ENCODE results near the gene CD22. TPM values are rescaled to one million over a fixed set of nuclear protein-coding genes. Genes with fewer than 3 reads are reported as not detected.

Gene CD22
- polyA plus RNA-seq, 1 donor from 2014 or later = not detected

- H2AFZ ChIP-seq (ENCODE audit: low read depth, low read length) = no peak overlapping the region
- H3K27me3 ChIP-seq (ENCODE audit: insufficient read depth, low read depth, low read length) = no peaks in the 10 kb centered on the region
- TF ChIP-seq EP300 (conservative IDR thresholded peaks at IDR 0.05; ENCODE audit: poor library complexity, severe bottlenecking) (no peak), TAF1 (IDR thresholded peaks at IDR 0.05; ENCODE audit: low read depth) (no peak), POLR2AphosphoS5 (IDR thresholded peaks at IDR 0.05) (no peak), RAD21 (conservative IDR thresholded peaks at IDR 0.05) (no peak), REST (IDR thresholded peaks at IDR 0.05; ENCODE audit: borderline replicate concordance) (no peak), EZH2 (IDR thresholded peaks at IDR 0.05; ENCODE audit: borderline replicate concordance, insufficient read depth, low read length, poor library complexity, severe bottlenecking) (no peak), MXI1 (conservative IDR thresholded peaks at IDR 0.05; ENCODE audit: poor library complexity, severe bottlenecking) (no peak), CTCF (IDR thresholded peaks at IDR 0.05; ENCODE audit: poor library complexity, severe bottlenecking) (no peak), SMC3 (conservative IDR thresholded peaks at IDR 0.05; ENCODE audit: poor library complexity) (no peak)
- H3K36me3 ChIP-seq (ENCODE audit: insufficient read depth, low read length) = no peaks in the 10 kb centered on the region
- no peaks in the 10 kb centered on the region for H3K9me2 ChIP-seq (ENCODE audit: insufficient read depth, low read length)
- H3K9ac ChIP-seq (ENCODE audit: low read length) = no peak overlapping the region
- H3K4me2 ChIP-seq (ENCODE audit: low read length) = no peak overlapping the region
- H3F3A ChIP-seq (ENCODE audit: insufficient read depth, low read length, poor library complexity, severe bottlenecking) = no peaks in the 10 kb centered on the region
- H4K20me1 ChIP-seq (ENCODE audit: insufficient read depth) = no peaks in the 10 kb centered on the region
- no peak overlapping the region for H3K27ac ChIP-seq (ENCODE audit: low read length)
- no peak overlapping the region for H3K4me3 ChIP-seq (ENCODE audit: low read length)
- no peaks in the 10 kb centered on the region for H3K79me2 ChIP-seq (replicated peaks; ENCODE audit: insufficient read depth, low read length)
- no peaks in the 10 kb centered on the region for H3K9me3 ChIP-seq (ENCODE audit: low read length)
Observed at GRCh38 chr19:35292421-35293362, 36.3 kb upstream of the CD22 start.

GRCh38 chr19:35293363-35293739 lies 35.6 kb upstream of the CD22 start:
- no peak overlapping the region for H3K9ac ChIP-seq (ENCODE audit: low read length)
- no peak overlapping the region for H2AFZ ChIP-seq (ENCODE audit: low read depth, low read length)

More at GRCh38 chr19:35293363-35293739, 35.6 kb upstream of the CD22 start:
- Histone ChIP-seq H3K9me3 (ENCODE audit: low read length) (no peaks in the 10 kb centered on the region), H3K27me3 (ENCODE audit: insufficient read depth, low read depth, low read length) (no peaks in the 10 kb centered on the region), H3F3A (ENCODE audit: insufficient read depth, low read length, poor library complexity, severe bottlenecking) (no peaks in the 10 kb centered on the region), H3K36me3 (ENCODE audit: insufficient read depth, low read length) (no peaks in the 10 kb centered on the region), H3K79me2 (replicated peaks; ENCODE audit: insufficient read depth, low read length) (no peaks in the 10 kb centered on the region), H4K20me1 (ENCODE audit: insufficient read depth) (no peaks in the 10 kb centered on the region), H3K4me2 (ENCODE audit: low read length) (no peak overlapping the region), H3K4me3 (ENCODE audit: low read length) (no peak overlapping the region), H3K27ac (ENCODE audit: low read length) (no peak overlapping the region), H3K9me2 (ENCODE audit: insufficient read depth, low read length) (no peaks in the 10 kb centered on the region)
- TF ChIP-seq RAD21 (conservative IDR thresholded peaks at IDR 0.05) (no peak), POLR2AphosphoS5 (IDR thresholded peaks at IDR 0.05) (no peak), REST (IDR thresholded peaks at IDR 0.05; ENCODE audit: borderline replicate concordance) (no peak), CTCF (IDR thresholded peaks at IDR 0.05; ENCODE audit: poor library complexity, severe bottlenecking) (no peak), SMC3 (conservative IDR thresholded peaks at IDR 0.05; ENCODE audit: poor library complexity) (no peak), EP300 (conservative IDR thresholded peaks at IDR 0.05; ENCODE audit: poor library complexity, severe bottlenecking) (no peak), EZH2 (IDR thresholded peaks at IDR 0.05; ENCODE audit: borderline replicate concordance, insufficient read depth, low read length, poor library complexity, severe bottlenecking) (no peak), TAF1 (IDR thresholded peaks at IDR 0.05; ENCODE audit: low read depth) (no peak), MXI1 (conservative IDR thresholded peaks at IDR 0.05; ENCODE audit: poor library complexity, severe bottlenecking) (no peak)

Data from neural cell (in vitro differentiated cells).